GM21737 (cell line): ENCODE results near the gene PRAMEF18.
"Not testable (repeated sequence)": the region's sequence is repeated elsewhere in the genome, so short reads cannot be mapped to it uniquely, and the experiment has no call there.

Experiments
- ATAC-seq: cut with Tn5 transposase; IDR thresholded peaks from one replicate; pipeline ENCODE4 v1.9.1; 2021; ENCODE audit warnings: mild to moderate bottlenecking, moderate library complexity; ENCODE audit not compliant: unreplicated experiment

The PRAMEF18 gene

GRCh38 chr1:13225675-13226204 lies at the start of gene PRAMEF18:
PRAMEF18 (minus strand) TSS chr1:13226154; CDS start chr1:13226106, 48 bp downstream.
- not testable (repeated sequence) for ATAC-seq

- ATAC-seq: not testable (repeated sequence)
Observed at GRCh38 chr1:13265124-13265523, 39.2 kb upstream of the PRAMEF18 start.

- not testable (repeated sequence) for ATAC-seq
Observed at GRCh38 chr1:13253898-13254297, 27.9 kb upstream of the PRAMEF18 start, which contains the start of gene PRAMEF5. PRAMEF5 (plus strand) TSS chr1:13254198; CDS start chr1:13259269, 5,071 bp downstream.

GRCh38 chr1:13247122-13247521 lies 21.2 kb upstream of the PRAMEF18 start:
- not testable (repeated sequence) for ATAC-seq

GRCh38 chr1:13246554-13246871 lies 20.6 kb upstream of the PRAMEF18 start:
- not testable (repeated sequence) for ATAC-seq

- not testable (repeated sequence) for ATAC-seq
Observed at GRCh38 chr1:13245841-13246553, 20.0 kb upstream of the PRAMEF18 start.

GRCh38 chr1:13243536-13244263 lies 17.7 kb upstream of the PRAMEF18 start:
- not testable (repeated sequence) for ATAC-seq

GRCh38 chr1:13239633-13240032 lies 13.7 kb upstream of the PRAMEF18 start:
- not testable (repeated sequence) for ATAC-seq

GRCh38 chr1:13237572-13237971 lies 11.6 kb upstream of the PRAMEF18 start:
- not testable (repeated sequence) for ATAC-seq

- ATAC-seq: not testable (repeated sequence)
Observed at GRCh38 chr1:13234057-13234456, 8.1 kb upstream of the PRAMEF18 start.

GRCh38 chr1:13232056-13232455 lies 6.1 kb upstream of the PRAMEF18 start:
- ATAC-seq: not testable (repeated sequence)

GRCh38 chr1:13231061-13231750 lies 5.3 kb upstream of the PRAMEF18 start:
- ATAC-seq: not testable (repeated sequence)

- not testable (repeated sequence) for ATAC-seq
Observed at GRCh38 chr1:13230601-13231000, 4.6 kb upstream of the PRAMEF18 start.

GRCh38 chr1:13230096-13230495 lies 4.1 kb upstream of the PRAMEF18 start:
- not testable (repeated sequence) for ATAC-seq

- no peak for ATAC-seq
Observed at GRCh38 chr1:13228343-13228781, 2.4 kb upstream of the PRAMEF18 start.

- ATAC-seq: not testable (repeated sequence)
Observed at GRCh38 chr1:13227271-13228055, 1.5 kb upstream of the PRAMEF18 start.

GRCh38 chr1:13224480-13225060 lies 1.4 kb downstream of the PRAMEF18 start:
- no peak for ATAC-seq

- not testable (repeated sequence) for ATAC-seq
Observed at GRCh38 chr1:13222788-13223187, 3.2 kb downstream of the PRAMEF18 start.

GRCh38 chr1:13219203-13219602 lies 6.8 kb downstream of the PRAMEF18 start:
- ATAC-seq: not testable (repeated sequence)

GRCh38 chr1:13216619-13217018 lies 9.3 kb downstream of the PRAMEF18 start:
- ATAC-seq: not testable (repeated sequence)
